ENCODE data around the gene NXPE1.

NXPE1 gene

DNA sequence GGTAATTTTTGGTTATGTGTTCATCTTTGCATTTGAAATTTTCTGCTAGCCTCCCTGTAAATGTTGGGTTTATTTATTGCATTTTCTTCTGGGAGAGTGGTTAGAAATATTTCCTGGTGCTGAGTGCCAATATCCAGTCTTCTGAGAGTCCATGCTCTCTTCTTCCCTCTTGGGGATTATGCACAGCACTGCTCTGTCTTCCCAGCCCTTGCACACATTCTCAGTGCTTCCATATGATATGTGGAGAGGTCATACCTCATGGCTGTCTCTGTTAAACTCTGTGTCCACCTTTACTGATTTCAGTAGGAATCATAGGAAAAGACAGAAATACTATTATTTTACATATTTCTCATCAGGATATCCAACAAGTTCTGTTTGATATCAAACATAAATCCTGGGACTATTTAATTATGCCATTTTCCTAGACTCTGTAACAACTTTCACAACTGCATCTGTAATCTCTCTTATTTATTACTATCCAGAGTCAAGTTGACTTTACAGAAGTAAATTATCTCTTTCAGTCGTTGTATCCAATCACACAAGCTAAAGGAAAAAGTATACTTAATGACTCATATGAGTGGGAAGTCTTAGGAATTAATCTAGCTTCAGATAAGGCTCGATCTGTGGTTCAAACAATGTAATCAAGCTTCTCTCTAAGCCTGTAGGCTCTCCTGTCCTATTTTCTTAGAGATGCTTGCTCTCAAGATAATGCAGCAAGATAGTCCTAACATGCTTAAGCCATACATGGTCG is 2.7 kb upstream of the NXPE1 start:
- no peak for DNase-seq

DNA sequence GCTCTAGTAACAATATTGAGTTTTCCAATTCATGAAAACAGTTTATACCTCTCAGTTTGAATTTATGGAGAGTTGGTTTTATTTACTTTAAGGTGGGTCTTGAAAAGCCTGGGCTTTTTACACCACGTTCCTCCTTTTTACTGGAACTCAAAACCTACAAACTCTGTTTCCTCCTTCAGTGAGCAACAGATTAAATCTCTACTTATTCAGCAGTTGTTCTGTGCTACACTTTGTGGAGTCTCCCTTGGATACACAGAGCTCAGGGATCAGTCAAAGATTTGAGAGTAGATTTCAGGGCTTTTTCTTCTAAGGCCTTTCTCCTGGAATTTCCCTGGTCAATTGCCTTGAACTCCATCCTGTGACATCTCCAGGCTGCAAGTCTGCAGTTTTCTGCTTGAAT is 3.5 kb downstream of the NXPE1 start:
- DNase-seq = no peak

DNA sequence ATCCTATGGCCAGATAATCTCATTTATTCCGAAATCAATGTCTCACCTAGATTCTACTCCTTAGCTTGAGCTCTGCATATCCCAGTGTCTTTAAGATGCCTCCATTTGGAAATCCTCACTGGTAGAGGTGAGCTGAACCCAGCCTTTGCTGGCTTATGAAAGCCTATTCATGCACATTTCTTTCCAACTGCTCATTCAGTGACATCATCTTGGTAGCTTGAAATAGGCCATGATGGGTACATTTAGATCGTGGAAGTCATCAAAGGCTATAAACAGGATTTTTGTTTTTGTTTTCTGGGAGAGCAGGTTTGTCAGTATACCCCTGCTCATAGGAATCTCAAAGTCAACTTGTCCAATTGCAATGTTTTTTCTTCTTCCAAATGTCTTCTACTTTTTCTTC is 6.0 kb downstream of the NXPE1 start:
- DNase-seq = no peak

DNA sequence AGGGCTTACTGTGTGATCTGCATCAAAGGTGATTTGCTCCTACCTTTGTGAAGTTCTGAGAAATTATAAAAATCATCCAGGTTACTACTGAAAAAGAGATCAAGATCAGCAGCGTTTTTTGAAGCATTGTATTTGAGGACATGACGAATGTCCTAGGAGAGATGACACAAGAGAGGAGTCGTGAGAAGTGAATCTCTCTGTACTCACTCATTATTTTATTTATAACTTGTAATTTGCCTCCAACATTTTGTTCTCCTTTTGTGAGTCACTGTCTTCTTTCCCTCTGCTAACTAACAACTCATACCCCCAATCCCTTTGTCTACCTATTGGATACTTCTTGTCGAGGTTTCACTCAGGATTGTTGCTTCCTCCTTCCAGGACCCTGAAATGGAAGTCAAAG is 8.6 kb downstream of the NXPE1 start:
- DNase-seq = no peak

DNA sequence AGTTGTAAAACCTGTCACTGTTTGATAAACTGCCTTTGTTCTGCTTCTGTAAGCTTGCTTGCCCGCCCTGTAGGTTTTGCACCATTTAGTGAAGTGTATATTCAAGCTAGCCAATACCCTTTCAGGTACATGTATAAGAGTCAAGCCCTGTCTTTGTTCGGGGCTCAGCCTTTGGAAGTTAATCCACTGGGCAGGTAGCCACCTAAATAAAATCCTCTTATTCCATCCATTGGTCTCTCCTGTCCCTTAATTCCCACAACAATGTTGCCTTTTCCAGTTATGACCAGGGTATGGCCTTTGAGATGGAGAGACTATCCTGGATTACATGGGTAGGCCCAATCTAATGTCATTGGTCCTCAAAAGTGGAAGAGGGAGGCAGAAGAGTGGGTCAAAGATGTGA is 34.0 kb downstream of the NXPE1 start:
- no peak for DNase-seq

DNA sequence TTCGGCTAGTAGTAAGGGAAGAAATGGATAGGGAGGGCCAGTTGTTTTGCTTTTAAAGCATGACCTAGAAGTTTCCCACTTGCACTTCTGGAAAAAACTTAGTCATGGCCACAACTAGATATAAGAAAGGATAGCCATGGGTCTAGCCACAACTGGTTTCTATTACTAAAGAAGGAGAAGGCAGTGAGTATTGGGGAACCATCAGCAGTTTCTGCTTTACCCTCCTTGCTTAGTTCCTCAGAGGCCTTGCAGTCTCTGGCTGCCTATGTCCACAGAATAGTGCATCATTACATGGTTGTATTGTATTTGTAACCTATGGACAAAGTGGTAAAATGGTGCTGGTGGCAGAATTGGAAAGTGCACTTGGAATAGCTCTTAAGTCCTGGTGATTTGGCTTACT is 35.6 kb downstream of the NXPE1 start:
- no peak for DNase-seq

DNA sequence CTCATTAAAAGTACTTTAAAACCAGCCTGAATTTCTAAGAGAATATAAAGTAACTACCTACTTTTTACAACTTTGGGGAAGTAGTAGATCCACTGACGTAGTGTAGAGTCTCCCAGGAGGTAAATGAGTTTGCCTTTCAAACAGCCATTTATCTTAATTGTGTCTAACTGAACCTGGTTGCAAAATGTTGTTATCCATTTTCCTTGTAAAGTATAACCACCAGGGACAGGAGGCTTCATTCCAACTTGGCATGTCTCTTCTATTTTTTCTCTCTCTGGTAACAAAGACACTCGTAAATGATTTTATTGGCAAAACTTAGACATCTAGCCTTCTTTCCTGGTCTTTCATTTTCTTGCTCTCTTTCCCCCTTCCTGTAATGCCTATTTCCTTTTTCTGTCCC is 36.9 kb downstream of the NXPE1 start:
- DNase-seq = no peak

DNA sequence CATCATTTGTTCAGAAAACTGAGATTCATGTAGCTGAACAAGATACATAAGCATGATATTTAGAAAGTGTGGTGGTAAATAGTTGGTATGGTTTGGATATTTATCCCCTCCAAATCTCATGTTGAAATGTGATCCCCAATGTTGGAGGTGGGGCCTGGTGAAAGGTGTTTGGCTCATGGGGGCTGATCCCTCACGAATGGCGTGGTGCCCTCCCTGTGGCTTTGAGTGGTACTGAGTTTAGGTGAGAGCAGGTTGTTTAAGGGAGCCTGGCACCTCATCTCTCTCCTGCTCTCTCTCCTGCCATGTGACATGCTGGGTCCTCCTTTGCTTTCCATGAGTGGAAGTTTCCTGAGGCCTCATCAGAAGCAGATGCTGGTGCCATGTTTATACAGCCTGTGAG is 48.1 kb downstream of the NXPE1 start:
- DNase-seq = no peak

DNA sequence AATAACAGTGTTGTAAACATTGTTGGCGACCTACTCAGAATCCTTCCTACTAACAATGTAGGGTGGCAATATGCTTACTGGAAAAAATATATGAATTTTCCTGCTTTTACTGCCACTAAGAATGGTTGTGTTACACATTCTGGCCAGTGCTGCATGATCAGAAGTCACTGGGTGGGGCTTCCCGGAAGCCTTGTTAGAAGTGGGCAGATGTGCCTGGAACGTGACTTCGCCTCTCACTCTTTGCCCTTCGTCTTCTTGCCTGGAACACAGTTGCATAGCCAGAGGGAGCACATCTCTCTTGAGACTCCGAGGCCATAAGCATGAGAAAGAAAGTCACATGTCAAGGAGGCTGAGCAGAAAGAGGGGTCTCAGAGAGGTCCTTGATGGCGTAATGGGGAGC is 48.6 kb downstream of the NXPE1 start:
- no peak for DNase-seq

DNA sequence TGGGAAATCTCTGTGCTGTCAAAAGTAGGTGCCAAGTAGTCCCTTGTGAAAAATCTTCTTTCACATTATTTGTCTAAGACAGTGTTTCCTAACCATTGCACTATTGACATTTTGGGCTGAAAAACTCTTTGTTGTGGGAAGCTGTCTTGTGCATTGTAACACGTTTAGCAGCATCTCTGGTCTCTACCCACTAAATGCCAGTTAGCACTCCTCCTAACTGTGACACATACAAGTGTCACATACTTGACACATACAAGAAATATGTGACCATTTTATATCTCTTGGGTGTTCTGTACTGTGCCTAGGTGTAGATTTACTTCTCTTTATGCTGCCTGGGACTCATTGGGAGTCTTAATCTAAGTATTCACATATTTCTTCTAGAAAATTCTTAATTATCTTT is 57.8 kb downstream of the NXPE1 start:
- DNase-seq = no peak

DNA sequence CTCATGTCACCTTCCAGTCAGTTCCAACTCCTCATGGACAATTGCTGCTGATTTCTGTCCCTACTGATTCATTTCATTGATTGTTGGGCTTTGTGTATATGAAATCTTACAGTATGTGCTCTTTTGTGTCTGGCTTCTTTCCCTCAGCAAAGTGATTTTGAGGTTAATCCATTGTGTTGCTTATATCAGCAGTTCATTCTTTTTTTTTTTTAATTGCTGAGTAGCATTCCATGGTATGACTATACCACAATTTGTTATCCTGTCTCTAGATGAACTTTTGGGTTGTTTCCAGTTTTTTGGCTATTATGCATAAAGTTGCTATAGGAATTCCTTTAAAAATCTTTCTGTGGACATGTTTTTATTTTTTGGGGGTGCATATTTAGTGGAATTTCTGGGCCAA is 59.9 kb downstream of the NXPE1 start:
- DNase-seq = no peak

DNA sequence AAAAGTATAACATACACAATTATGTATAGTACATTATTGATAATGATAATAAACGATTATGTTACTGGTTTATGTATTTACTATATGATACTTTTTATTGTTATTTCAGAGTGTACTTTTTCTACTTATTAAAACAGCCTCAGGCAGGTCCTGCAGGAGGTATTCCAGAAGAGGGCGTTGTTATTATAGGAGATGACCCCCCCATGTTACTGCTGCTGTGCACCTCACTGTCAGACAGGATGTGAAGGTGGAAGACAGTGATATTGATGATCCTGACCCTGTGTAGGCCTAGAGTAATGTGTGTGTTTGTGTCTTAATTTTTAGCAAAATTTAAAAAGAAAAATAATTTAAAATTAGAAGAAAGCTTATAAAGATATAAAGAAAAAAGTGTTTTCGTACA is 62.8 kb downstream of the NXPE1 start:
- DNase-seq = no peak

DNA sequence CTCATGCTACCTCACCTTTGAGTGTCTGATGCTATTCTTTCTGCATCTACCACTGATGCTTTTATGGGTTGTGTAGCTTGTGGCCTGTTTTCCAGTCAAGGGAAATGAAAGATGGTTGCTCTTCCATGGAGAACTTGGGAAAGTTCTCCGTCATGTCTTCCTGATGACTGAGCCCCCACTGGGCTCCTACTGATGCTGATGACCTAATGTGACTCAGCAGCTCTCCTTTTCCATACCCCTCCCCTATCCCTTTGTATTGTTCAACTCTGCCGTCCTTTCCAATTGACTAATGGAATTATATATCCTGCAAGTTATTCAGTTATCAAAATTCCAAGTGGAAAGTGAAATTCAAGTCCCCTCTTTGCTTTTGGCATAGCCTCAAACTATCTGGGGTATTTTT is 75.8 kb downstream of the NXPE1 start:
- DNase-seq = no peak

DNA sequence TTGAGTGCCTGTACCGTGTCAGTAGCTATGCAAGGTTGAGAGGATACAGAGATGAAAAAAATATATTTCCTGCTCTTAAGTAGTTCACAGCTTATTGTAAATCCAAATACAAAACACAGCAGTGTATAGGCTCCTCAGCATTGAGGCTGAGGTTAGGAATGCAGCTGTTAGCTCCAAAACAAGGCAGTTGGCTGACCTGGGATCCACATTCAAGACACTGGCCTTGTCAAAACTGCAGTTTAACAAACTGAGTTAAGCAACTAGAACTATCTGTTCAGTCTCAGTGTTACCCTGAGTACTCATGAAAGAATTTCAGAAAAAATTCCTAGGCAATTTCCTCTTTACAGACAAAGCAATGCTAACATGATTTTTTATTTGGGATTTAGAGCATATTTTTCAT is 77.6 kb downstream of the NXPE1 start:
- DNase-seq = no peak

DNA sequence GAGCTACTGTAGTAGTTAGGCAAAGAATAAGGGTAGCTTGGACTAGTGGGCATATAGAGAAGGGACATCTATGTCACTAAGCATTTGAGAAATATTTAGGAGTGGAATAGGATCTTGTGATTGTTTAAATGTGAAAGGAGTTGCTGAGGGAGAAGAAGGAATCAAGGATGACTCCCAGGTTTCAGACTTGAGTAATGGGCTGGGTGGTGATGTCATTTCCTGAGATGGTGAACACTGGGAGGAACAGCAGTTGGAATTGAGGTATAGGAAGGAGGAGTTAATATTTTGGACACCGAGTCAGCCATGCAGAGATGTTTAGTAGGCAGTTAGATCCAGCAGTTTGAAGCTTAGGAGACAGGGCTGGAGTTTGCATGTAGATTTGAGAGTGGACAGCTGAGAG is 80.3 kb downstream of the NXPE1 start:
- no peak for DNase-seq

DNA sequence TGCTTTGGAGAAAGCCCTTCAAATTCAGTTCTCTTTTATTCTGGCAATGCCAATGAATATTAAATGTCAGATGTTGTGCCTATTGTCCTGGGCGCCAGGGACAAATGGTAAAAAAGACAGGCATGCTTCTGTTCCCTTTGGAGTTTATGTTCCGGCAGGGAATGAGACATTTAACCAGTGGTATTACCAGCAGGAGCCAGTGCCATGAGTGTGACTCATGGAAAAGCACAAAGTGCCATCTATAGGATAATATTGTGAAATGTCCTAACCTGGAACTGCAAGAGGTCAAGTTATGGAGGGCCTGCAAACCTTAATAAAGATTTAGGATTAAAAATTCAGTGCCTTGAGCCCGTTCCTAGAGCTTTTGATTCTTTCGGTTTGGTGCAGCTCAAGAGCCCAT is 80.9 kb downstream of the NXPE1 start:
- DNase-seq = no peak

DNA sequence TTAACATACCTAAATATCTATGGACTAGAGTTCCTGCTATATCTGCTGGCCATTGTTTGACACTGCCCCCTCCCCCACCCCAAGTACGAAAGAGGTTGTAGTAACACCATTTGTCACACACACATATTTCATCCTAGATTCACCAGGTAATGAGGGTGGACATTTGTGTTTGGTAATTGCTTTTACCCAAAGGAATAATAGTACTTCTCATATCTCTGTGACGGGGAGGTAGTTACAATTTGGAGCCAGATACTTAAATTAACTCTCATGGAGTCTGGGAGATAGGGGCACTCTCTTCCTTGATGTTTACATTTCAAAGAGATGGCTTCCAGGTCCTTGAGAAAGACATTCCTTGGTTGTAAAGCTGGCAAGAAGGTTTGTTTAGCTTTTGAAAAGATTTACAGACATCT is 81.7 kb downstream of the NXPE1 start:
- DNase-seq = no peak

DNA sequence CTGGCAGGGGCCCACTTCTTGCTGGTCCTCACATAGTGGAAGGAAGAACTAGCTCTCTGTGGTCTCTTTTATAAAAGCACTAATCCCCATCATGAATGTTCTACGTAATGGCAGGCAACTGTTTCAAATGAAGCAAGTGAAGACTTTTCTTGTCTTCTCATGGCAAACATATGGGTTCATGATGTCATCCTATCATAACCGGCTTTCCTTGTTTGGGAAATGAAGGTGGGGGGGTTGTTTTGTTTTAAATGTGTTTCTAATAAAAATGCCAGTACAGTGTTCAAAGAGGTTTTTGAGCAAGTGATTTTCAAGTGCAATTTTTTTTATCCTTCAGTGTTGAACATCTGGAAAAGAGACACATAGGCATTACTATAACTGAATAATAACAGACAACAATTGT is 87.0 kb downstream of the NXPE1 start:
- DNase-seq = no peak
